Measurements from ENCODE around the gene TRPM2. TPM values are rescaled to one million over a fixed set of nuclear protein-coding genes. Genes with fewer than 3 reads are reported as not detected.

Gene TRPM2
- polyA plus RNA-seq, 2 donors: 1.2 to 1.7 TPM

- peaks cover 0 to 11% of the 10 kb centered on the region in 2 donors for H3K9me3 ChIP-seq (ENCODE audit: control insufficient read depth in 2 of 2, insufficient read depth in 1 of 2, low read depth in 1 of 2, low read length in 1 of 2)
- 80 to 87% methylated on average over 5 of the region's 5 CpGs for WGBS, 2 donors
- H3K36me3 ChIP-seq (ENCODE audit: control insufficient read depth in 2 of 2, insufficient read depth in 2 of 2, low read length in 1 of 2): no peaks in the 10 kb centered on the region
- H3K27ac ChIP-seq (ENCODE audit: low read depth in 2 of 2, low read length in 1 of 2): no peak overlapping the region
- no peak overlapping the region for H3K4me3 ChIP-seq (ENCODE audit: low read depth in 1 of 2, low read length in 2 of 2)
- H3K27me3 ChIP-seq (ENCODE audit: control insufficient read depth in 1 of 2, insufficient read depth in 2 of 2, low read length in 2 of 2): no peaks in the 10 kb centered on the region
- peaks cover 0 to 8% of the 10 kb centered on the region in 2 donors for H3K4me1 ChIP-seq (ENCODE audit: control insufficient read depth in 2 of 2, insufficient read depth in 2 of 2, low read length in 1 of 2)
These were observed 26.1 kb downstream of the TRPM2 start for GRCh38 chr21:44379515-44379848.

GRCh38 chr21:44379991-44380865 lies 26.8 kb downstream of the TRPM2 start:
- Histone ChIP-seq H3K4me3 (ENCODE audit: low read depth in 1 of 2, low read length in 2 of 2) (no peak overlapping the region), H3K4me1 (ENCODE audit: control insufficient read depth in 2 of 2, insufficient read depth in 2 of 2, low read length in 1 of 2) (peaks cover 0 to 8% of the 10 kb centered on the region in 2 donors), H3K36me3 (ENCODE audit: control insufficient read depth in 2 of 2, insufficient read depth in 2 of 2, low read length in 1 of 2) (no peaks in the 10 kb centered on the region), H3K27ac (ENCODE audit: low read depth in 2 of 2, low read length in 1 of 2) (no peak overlapping the region), H3K27me3 (ENCODE audit: control insufficient read depth in 1 of 2, insufficient read depth in 2 of 2, low read length in 2 of 2) (no peaks in the 10 kb centered on the region), H3K9me3 (ENCODE audit: control insufficient read depth in 2 of 2, insufficient read depth in 1 of 2, low read depth in 1 of 2, low read length in 1 of 2) (peaks cover 0 to 11% of the 10 kb centered on the region in 2 donors)
- whole genome bisulfite sequencing, 2 donors: 61 to 69% methylated on average over 31 of the region's 31 CpGs

- WGBS, 2 donors: 85 to 88% methylated on average over 10 of the region's 10 CpGs
- H3K4me1 ChIP-seq (ENCODE audit: control insufficient read depth in 2 of 2, insufficient read depth in 2 of 2, low read length in 1 of 2): peaks cover 0 to 5% of the 10 kb centered on the region in 2 donors
These were observed 27.5 kb downstream of the TRPM2 start for GRCh38 chr21:44380876-44381275.

GRCh38 chr21:44381874-44382273 lies 28.5 kb downstream of the TRPM2 start:
- no peaks in the 10 kb centered on the region for H3K27me3 ChIP-seq (ENCODE audit: control insufficient read depth in 1 of 2, insufficient read depth in 2 of 2, low read length in 2 of 2)
- H3K4me3 ChIP-seq (ENCODE audit: low read depth in 1 of 2, low read length in 2 of 2): no peak overlapping the region
- peaks cover 0 to 3% of the 10 kb centered on the region in 2 donors for H3K4me1 ChIP-seq (ENCODE audit: control insufficient read depth in 2 of 2, insufficient read depth in 2 of 2, low read length in 1 of 2)
- H3K27ac ChIP-seq (ENCODE audit: low read depth in 2 of 2, low read length in 1 of 2): no peak overlapping the region
- H3K9me3 ChIP-seq (ENCODE audit: control insufficient read depth in 2 of 2, insufficient read depth in 1 of 2, low read depth in 1 of 2, low read length in 1 of 2): peaks cover 0 to 13% of the 10 kb centered on the region in 2 donors
- H3K36me3 ChIP-seq (ENCODE audit: control insufficient read depth in 2 of 2, insufficient read depth in 2 of 2, low read length in 1 of 2): no peaks in the 10 kb centered on the region

More at GRCh38 chr21:44380876-44381275, 27.5 kb downstream of the TRPM2 start:
- Histone ChIP-seq H3K9me3 (ENCODE audit: control insufficient read depth in 2 of 2, insufficient read depth in 1 of 2, low read depth in 1 of 2, low read length in 1 of 2) (peaks cover 0 to 11% of the 10 kb centered on the region in 2 donors), H3K27me3 (ENCODE audit: control insufficient read depth in 1 of 2, insufficient read depth in 2 of 2, low read length in 2 of 2) (no peaks in the 10 kb centered on the region), H3K27ac (ENCODE audit: low read depth in 2 of 2, low read length in 1 of 2) (no peak overlapping the region), H3K4me3 (ENCODE audit: low read depth in 1 of 2, low read length in 2 of 2) (no peak overlapping the region), H3K36me3 (ENCODE audit: control insufficient read depth in 2 of 2, insufficient read depth in 2 of 2, low read length in 1 of 2) (no peaks in the 10 kb centered on the region)

GRCh38 chr21:44382536-44382935 lies 29.1 kb downstream of the TRPM2 start:
- Histone ChIP-seq H3K9me3 (ENCODE audit: control insufficient read depth in 2 of 2, insufficient read depth in 1 of 2, low read depth in 1 of 2, low read length in 1 of 2) (peaks cover 0 to 14% of the 10 kb centered on the region in 2 donors), H3K36me3 (ENCODE audit: control insufficient read depth in 2 of 2, insufficient read depth in 2 of 2, low read length in 1 of 2) (no peaks in the 10 kb centered on the region), H3K27me3 (ENCODE audit: control insufficient read depth in 1 of 2, insufficient read depth in 2 of 2, low read length in 2 of 2) (no peaks in the 10 kb centered on the region), H3K4me3 (ENCODE audit: low read depth in 1 of 2, low read length in 2 of 2) (no peak overlapping the region), H3K27ac (ENCODE audit: low read depth in 2 of 2, low read length in 1 of 2) (no peak overlapping the region), H3K4me1 (ENCODE audit: control insufficient read depth in 2 of 2, insufficient read depth in 2 of 2, low read length in 1 of 2) (peaks cover 0 to under 1% of the 10 kb centered on the region in 2 donors)
- WGBS, 2 donors: 86 to 91% methylated on average over 9 of the region's 9 CpGs

- WGBS, 2 donors: 82% methylated on average over 4 of the region's 4 CpGs
These were observed 29.8 kb downstream of the TRPM2 start for GRCh38 chr21:44383216-44383615.

GRCh38 chr21:44384968-44385367 lies 31.5 kb downstream of the TRPM2 start:
- Histone ChIP-seq H3K27ac (ENCODE audit: low read depth in 2 of 2, low read length in 1 of 2) (no peak overlapping the region), H3K36me3 (ENCODE audit: control insufficient read depth in 2 of 2, insufficient read depth in 2 of 2, low read length in 1 of 2) (no peaks in the 10 kb centered on the region), H3K4me3 (ENCODE audit: low read depth in 1 of 2, low read length in 2 of 2) (no peak overlapping the region), H3K27me3 (ENCODE audit: control insufficient read depth in 1 of 2, insufficient read depth in 2 of 2, low read length in 2 of 2) (no peaks in the 10 kb centered on the region), H3K4me1 (ENCODE audit: control insufficient read depth in 2 of 2, insufficient read depth in 2 of 2, low read length in 1 of 2) (no peaks in the 10 kb centered on the region), H3K9me3 (ENCODE audit: control insufficient read depth in 2 of 2, insufficient read depth in 1 of 2, low read depth in 1 of 2, low read length in 1 of 2) (peaks cover 0 to 14% of the 10 kb centered on the region in 2 donors)
- 77 to 82% methylated on average over 2 of the region's 2 CpGs for WGBS, 2 donors

More at GRCh38 chr21:44383216-44383615, 29.8 kb downstream of the TRPM2 start:
- Histone ChIP-seq H3K27ac (ENCODE audit: low read depth in 2 of 2, low read length in 1 of 2) (no peak overlapping the region), H3K27me3 (ENCODE audit: control insufficient read depth in 1 of 2, insufficient read depth in 2 of 2, low read length in 2 of 2) (no peaks in the 10 kb centered on the region), H3K9me3 (ENCODE audit: control insufficient read depth in 2 of 2, insufficient read depth in 1 of 2, low read depth in 1 of 2, low read length in 1 of 2) (peaks cover 0 to 14% of the 10 kb centered on the region in 2 donors), H3K4me1 (ENCODE audit: control insufficient read depth in 2 of 2, insufficient read depth in 2 of 2, low read length in 1 of 2) (no peaks in the 10 kb centered on the region), H3K36me3 (ENCODE audit: control insufficient read depth in 2 of 2, insufficient read depth in 2 of 2, low read length in 1 of 2) (no peaks in the 10 kb centered on the region), H3K4me3 (ENCODE audit: low read depth in 1 of 2, low read length in 2 of 2) (no peak overlapping the region)

- 87 to 94% methylated on average over 1 of the region's 1 CpG for WGBS, 2 donors
- Histone ChIP-seq H3K4me3 (ENCODE audit: low read depth in 1 of 2, low read length in 2 of 2) (no peak overlapping the region), H3K4me1 (ENCODE audit: control insufficient read depth in 2 of 2, insufficient read depth in 2 of 2, low read length in 1 of 2) (no peaks in the 10 kb centered on the region), H3K36me3 (ENCODE audit: control insufficient read depth in 2 of 2, insufficient read depth in 2 of 2, low read length in 1 of 2) (peaks cover 0 to 2% of the 10 kb centered on the region in 2 donors), H3K27ac (ENCODE audit: low read depth in 2 of 2, low read length in 1 of 2) (no peak overlapping the region), H3K9me3 (ENCODE audit: control insufficient read depth in 2 of 2, insufficient read depth in 1 of 2, low read depth in 1 of 2, low read length in 1 of 2) (peaks cover 2 to 11% of the 10 kb centered on the region in 2 donors), H3K27me3 (ENCODE audit: control insufficient read depth in 1 of 2, insufficient read depth in 2 of 2, low read length in 2 of 2) (no peaks in the 10 kb centered on the region)
These were observed 35.9 kb downstream of the TRPM2 start for GRCh38 chr21:44389335-44389734.

GRCh38 chr21:44390886-44391285 lies 37.5 kb downstream of the TRPM2 start:
- Histone ChIP-seq H3K36me3 (ENCODE audit: control insufficient read depth in 2 of 2, insufficient read depth in 2 of 2, low read length in 1 of 2) (peaks cover 0 to 2% of the 10 kb centered on the region in 2 donors), H3K27me3 (ENCODE audit: control insufficient read depth in 1 of 2, insufficient read depth in 2 of 2, low read length in 2 of 2) (no peaks in the 10 kb centered on the region), H3K4me1 (ENCODE audit: control insufficient read depth in 2 of 2, insufficient read depth in 2 of 2, low read length in 1 of 2) (no peaks in the 10 kb centered on the region), H3K27ac (ENCODE audit: low read depth in 2 of 2, low read length in 1 of 2) (no peak overlapping the region), H3K9me3 (ENCODE audit: control insufficient read depth in 2 of 2, insufficient read depth in 1 of 2, low read depth in 1 of 2, low read length in 1 of 2) (peaks cover 2 to 11% of the 10 kb centered on the region in 2 donors), H3K4me3 (ENCODE audit: low read depth in 1 of 2, low read length in 2 of 2) (no peak overlapping the region)
- WGBS, 2 donors: 90 to 94% methylated on average over 8 of the region's 8 CpGs

Measured in esophagus (tissue), 2 donors.